GM13977 (cell line): ENCODE data around the gene GFOD2.
"Not testable (repeated sequence)": the region's sequence is repeated elsewhere in the genome, so short reads cannot be mapped to it uniquely, and the experiment has no call there.

ENCODE experiments used
- DNase-seq: peaks from one replicate; pipeline ENCODE4 v3.0.0; 2012; ENCODE audit warnings: low spot score
- CTCF ChIP-seq: IDR thresholded peaks from 2 replicates; pipeline ENCODE4 v1.5.1; 2012; ENCODE audit warnings: mild to moderate bottlenecking, control low read depth; ENCODE audit not compliant: insufficient read depth; ENCODE audit errors: extremely low read depth, missing control alignments
- in situ Hi-C: fragments of 300-500 bp; cut with MboI; formaldehyde crosslinking; loops from one replicate; pipeline ENCODE4 v1.12.0; 2022; ENCODE audit warnings: low sequenced_read_pairs, low pct_unique_long_range_greater_than_20kb, mixed read lengths, inconsistent platforms; ENCODE audit not compliant: unreplicated experiment

The GFOD2 gene

GRCh38 chr16:67697422-67698185 is 21.5 kb downstream of the GFOD2 start:
- in situ Hi-C loops = loop anchor here (25.0 kb wide), 1 partner anchor 365 kb away; no protein-coding TSS in a partner anchor
- DNase-seq = no peak

GRCh38 chr16:67694611-67695010 is 24.5 kb downstream of the GFOD2 start:
- in situ Hi-C loops = loop anchor here (25.0 kb wide), 1 partner anchor 368 kb away; no protein-coding TSS in a partner anchor
- no peak for TF ChIP-seq CTCF
- no peak for DNase-seq

More at GRCh38 chr16:67697422-67698185, 21.5 kb downstream of the GFOD2 start:
- TF ChIP-seq CTCF = no peak

GRCh38 chr16:67693517-67694285 is 25.4 kb downstream of the GFOD2 start:
- in situ Hi-C loops = loop anchor here (25.0 kb wide), 1 partner anchor 369 kb away; no protein-coding TSS in a partner anchor
- DNase-seq = not testable (repeated sequence)

- no peak for TF ChIP-seq CTCF
- in situ Hi-C loops = loop anchor here (10.0 to 25.0 kb wide), 2 partner anchors 239 to 377 kb away; no protein-coding TSS in a partner anchor
- no peak for DNase-seq
Measured at GRCh38 chr16:67685388-67686112, 33.6 kb downstream of the GFOD2 start.

- TF ChIP-seq CTCF = no peak
- in situ Hi-C loops = loop anchor here (10.0 to 25.0 kb wide), 2 partner anchors 241 to 379 kb away; no protein-coding TSS in a partner anchor
- no peak for DNase-seq
Measured at GRCh38 chr16:67683767-67684166, 35.3 kb downstream of the GFOD2 start.

GRCh38 chr16:67679935-67680897 is 38.9 kb downstream of the GFOD2 start:
- no peak for TF ChIP-seq CTCF
- in situ Hi-C loops = loop anchor here (10.0 to 25.0 kb wide), 3 partner anchors 135 to 382 kb away; no protein-coding TSS in a partner anchor
- DNase-seq = no peak
